Measurements from ENCODE around the gene RBFOX2. TPM values are rescaled to one million over a fixed set of nuclear protein-coding genes. Genes with fewer than 3 reads are reported as not detected.
A peak's percentile ranks its signal among the peaks of the same experiment; 100 is the strongest.

Gene RBFOX2
- total RNA-seq, 1 donor from 2014 or later, result 200 TPM

- Histone ChIP-seq H3K4me3 (ENCODE audit: low read length in 3 of 3) (peak overlapping the region in 2 of 3 donors; percentile 1 to 38), H3K4me1 (ENCODE audit: control insufficient read depth in 3 of 3, insufficient read depth in 3 of 3, low read length in 3 of 3) (peaks cover 42 to 61% (median 58%) of the 10 kb centered on the region in 3 donors), H3K9ac (ENCODE audit: low read depth in 1 of 3, low read length in 3 of 3) (no peak overlapping the region)
These were observed 191.4 kb downstream of the RBFOX2 start for GRCh38 chr22:35837101-35837727.

GRCh38 chr22:35835998-35836691 is 192.5 kb downstream of the RBFOX2 start:
- H3K4me1 ChIP-seq (ENCODE audit: control insufficient read depth in 3 of 3, insufficient read depth in 3 of 3, low read length in 3 of 3), result peaks cover 42 to 58% (median 55%) of the 10 kb centered on the region in 3 donors

More at GRCh38 chr22:35837101-35837727, 191.4 kb downstream of the RBFOX2 start:
- no peak overlapping the region for H3K27ac ChIP-seq (ENCODE audit: low read depth, low read length)
- no peaks in the 10 kb centered on the region for H3K9me3 ChIP-seq (ENCODE audit: control insufficient read depth in 3 of 3, low read length in 3 of 3)
- no peaks in the 10 kb centered on the region for H3K27me3 ChIP-seq (ENCODE audit: control insufficient read depth in 3 of 3, insufficient read depth in 3 of 3, low read length in 3 of 3)
- no peaks in the 10 kb centered on the region for H3K36me3 ChIP-seq (ENCODE audit: control insufficient read depth in 3 of 3, insufficient read depth in 3 of 3, low read length in 3 of 3)

GRCh38 chr22:35835267-35835997 is 193.2 kb downstream of the RBFOX2 start:
- H3K36me3 ChIP-seq (ENCODE audit: control insufficient read depth in 3 of 3, insufficient read depth in 3 of 3, low read length in 3 of 3), result no peaks in the 10 kb centered on the region
- H3K9me3 ChIP-seq (ENCODE audit: control insufficient read depth in 3 of 3, low read length in 3 of 3), result no peaks in the 10 kb centered on the region
- no peaks in the 10 kb centered on the region for H3K27me3 ChIP-seq (ENCODE audit: control insufficient read depth in 3 of 3, insufficient read depth in 3 of 3, low read length in 3 of 3)
- H3K4me3 ChIP-seq (ENCODE audit: low read length in 3 of 3), result peak overlapping the region; percentile 58 to 73 (median 73)
- H3K4me1 ChIP-seq (ENCODE audit: control insufficient read depth in 3 of 3, insufficient read depth in 3 of 3, low read length in 3 of 3), result peaks cover 44 to 56% (median 56%) of the 10 kb centered on the region in 3 donors
- H3K27ac ChIP-seq (ENCODE audit: low read depth, low read length), result peak overlapping the region; percentile 68
- H3K9ac ChIP-seq (ENCODE audit: low read depth in 1 of 3, low read length in 3 of 3), result peak overlapping the region in 2 of 3 donors; percentile 64 to 74

More at GRCh38 chr22:35835998-35836691, 192.5 kb downstream of the RBFOX2 start:
- peak overlapping the region; percentile 68 for H3K27ac ChIP-seq (ENCODE audit: low read depth, low read length)
- H3K36me3 ChIP-seq (ENCODE audit: control insufficient read depth in 3 of 3, insufficient read depth in 3 of 3, low read length in 3 of 3), result no peaks in the 10 kb centered on the region
- H3K27me3 ChIP-seq (ENCODE audit: control insufficient read depth in 3 of 3, insufficient read depth in 3 of 3, low read length in 3 of 3), result no peaks in the 10 kb centered on the region
- no peaks in the 10 kb centered on the region for H3K9me3 ChIP-seq (ENCODE audit: control insufficient read depth in 3 of 3, low read length in 3 of 3)
- peak overlapping the region; percentile 58 to 73 (median 73) for H3K4me3 ChIP-seq (ENCODE audit: low read length in 3 of 3)
- peak overlapping the region; percentile 13 to 74 (median 64) for H3K9ac ChIP-seq (ENCODE audit: low read depth in 1 of 3, low read length in 3 of 3)

GRCh38 chr22:35834061-35834460 is 194.6 kb downstream of the RBFOX2 start:
- H3K27ac ChIP-seq (ENCODE audit: low read depth, low read length), result peak overlapping the region; percentile 68
- no peak overlapping the region for H3K9ac ChIP-seq (ENCODE audit: low read depth in 1 of 3, low read length in 3 of 3)
- no peaks in the 10 kb centered on the region for H3K9me3 ChIP-seq (ENCODE audit: control insufficient read depth in 3 of 3, low read length in 3 of 3)
- peaks cover 51 to 56% (median 51%) of the 10 kb centered on the region in 3 donors for H3K4me1 ChIP-seq (ENCODE audit: control insufficient read depth in 3 of 3, insufficient read depth in 3 of 3, low read length in 3 of 3)
- H3K27me3 ChIP-seq (ENCODE audit: control insufficient read depth in 3 of 3, insufficient read depth in 3 of 3, low read length in 3 of 3), result no peaks in the 10 kb centered on the region
- no peaks in the 10 kb centered on the region for H3K36me3 ChIP-seq (ENCODE audit: control insufficient read depth in 3 of 3, insufficient read depth in 3 of 3, low read length in 3 of 3)
- no peak overlapping the region for H3K4me3 ChIP-seq (ENCODE audit: low read length in 3 of 3)

GRCh38 chr22:35830305-35830704 is 198.3 kb downstream of the RBFOX2 start:
- no peak overlapping the region for H3K27ac ChIP-seq (ENCODE audit: low read depth, low read length)
- H3K9ac ChIP-seq (ENCODE audit: low read depth in 1 of 3, low read length in 3 of 3), result no peak overlapping the region
- H3K36me3 ChIP-seq (ENCODE audit: control insufficient read depth in 3 of 3, insufficient read depth in 3 of 3, low read length in 3 of 3), result no peaks in the 10 kb centered on the region
- H3K9me3 ChIP-seq (ENCODE audit: control insufficient read depth in 3 of 3, low read length in 3 of 3), result no peaks in the 10 kb centered on the region
- H3K27me3 ChIP-seq (ENCODE audit: control insufficient read depth in 3 of 3, insufficient read depth in 3 of 3, low read length in 3 of 3), result no peaks in the 10 kb centered on the region
- no peak overlapping the region for H3K4me3 ChIP-seq (ENCODE audit: low read length in 3 of 3)
- H3K4me1 ChIP-seq (ENCODE audit: control insufficient read depth in 3 of 3, insufficient read depth in 3 of 3, low read length in 3 of 3), result peaks cover 28 to 35% (median 34%) of the 10 kb centered on the region in 3 donors

- peaks cover 15 to 36% (median 29%) of the 10 kb centered on the region in 3 donors for H3K4me1 ChIP-seq (ENCODE audit: control insufficient read depth in 3 of 3, insufficient read depth in 3 of 3, low read length in 3 of 3)
- H3K27ac ChIP-seq (ENCODE audit: low read depth, low read length), result no peak overlapping the region
- H3K36me3 ChIP-seq (ENCODE audit: control insufficient read depth in 3 of 3, insufficient read depth in 3 of 3, low read length in 3 of 3), result no peaks in the 10 kb centered on the region
These were observed 204.4 kb downstream of the RBFOX2 start for GRCh38 chr22:35824256-35824655.

GRCh38 chr22:35821654-35822053 is 207.0 kb downstream of the RBFOX2 start:
- Histone ChIP-seq H3K36me3 (ENCODE audit: control insufficient read depth in 3 of 3, insufficient read depth in 3 of 3, low read length in 3 of 3) (peaks cover 0 to 2% (median 0%) of the 10 kb centered on the region in 3 donors), H3K9me3 (ENCODE audit: control insufficient read depth in 3 of 3, low read length in 3 of 3) (no peaks in the 10 kb centered on the region), H3K27me3 (ENCODE audit: control insufficient read depth in 3 of 3, insufficient read depth in 3 of 3, low read length in 3 of 3) (no peaks in the 10 kb centered on the region), H3K27ac (ENCODE audit: low read depth, low read length) (no peak overlapping the region), H3K4me3 (ENCODE audit: low read length in 3 of 3) (no peak overlapping the region), H3K4me1 (ENCODE audit: control insufficient read depth in 3 of 3, insufficient read depth in 3 of 3, low read length in 3 of 3) (peaks cover 18 to 30% (median 29%) of the 10 kb centered on the region in 3 donors), H3K9ac (ENCODE audit: low read depth in 1 of 3, low read length in 3 of 3) (no peak overlapping the region)

More at GRCh38 chr22:35824256-35824655, 204.4 kb downstream of the RBFOX2 start:
- Histone ChIP-seq H3K9ac (ENCODE audit: low read depth in 1 of 3, low read length in 3 of 3) (no peak overlapping the region), H3K27me3 (ENCODE audit: control insufficient read depth in 3 of 3, insufficient read depth in 3 of 3, low read length in 3 of 3) (no peaks in the 10 kb centered on the region), H3K4me3 (ENCODE audit: low read length in 3 of 3) (no peak overlapping the region), H3K9me3 (ENCODE audit: control insufficient read depth in 3 of 3, low read length in 3 of 3) (no peaks in the 10 kb centered on the region)

GRCh38 chr22:35819421-35819820 is 209.2 kb downstream of the RBFOX2 start:
- peaks cover 0 to 2% (median 0%) of the 10 kb centered on the region in 3 donors for H3K36me3 ChIP-seq (ENCODE audit: control insufficient read depth in 3 of 3, insufficient read depth in 3 of 3, low read length in 3 of 3)
- H3K27ac ChIP-seq (ENCODE audit: low read depth, low read length), result no peak overlapping the region
- no peak overlapping the region for H3K4me3 ChIP-seq (ENCODE audit: low read length in 3 of 3)
- no peaks in the 10 kb centered on the region for H3K9me3 ChIP-seq (ENCODE audit: control insufficient read depth in 3 of 3, low read length in 3 of 3)
- H3K27me3 ChIP-seq (ENCODE audit: control insufficient read depth in 3 of 3, insufficient read depth in 3 of 3, low read length in 3 of 3), result no peaks in the 10 kb centered on the region
- peaks cover 17 to 30% (median 29%) of the 10 kb centered on the region in 3 donors for H3K4me1 ChIP-seq (ENCODE audit: control insufficient read depth in 3 of 3, insufficient read depth in 3 of 3, low read length in 3 of 3)
- H3K9ac ChIP-seq (ENCODE audit: low read depth in 1 of 3, low read length in 3 of 3), result no peak overlapping the region

GRCh38 chr22:35818897-35819296 is 209.7 kb downstream of the RBFOX2 start:
- Histone ChIP-seq H3K27me3 (ENCODE audit: control insufficient read depth in 3 of 3, insufficient read depth in 3 of 3, low read length in 3 of 3) (no peaks in the 10 kb centered on the region), H3K9me3 (ENCODE audit: control insufficient read depth in 3 of 3, low read length in 3 of 3) (no peaks in the 10 kb centered on the region), H3K36me3 (ENCODE audit: control insufficient read depth in 3 of 3, insufficient read depth in 3 of 3, low read length in 3 of 3) (peaks cover 0 to 2% (median 0%) of the 10 kb centered on the region in 3 donors), H3K27ac (ENCODE audit: low read depth, low read length) (no peak overlapping the region), H3K9ac (ENCODE audit: low read depth in 1 of 3, low read length in 3 of 3) (no peak overlapping the region), H3K4me3 (ENCODE audit: low read length in 3 of 3) (no peak overlapping the region), H3K4me1 (ENCODE audit: control insufficient read depth in 3 of 3, insufficient read depth in 3 of 3, low read length in 3 of 3) (peaks cover 17 to 30% (median 29%) of the 10 kb centered on the region in 3 donors)
